ENCODE results near the gene NFATC4.
"Not testable (repeated sequence)": the region's sequence is repeated elsewhere in the genome, so short reads cannot be mapped to it uniquely, and the experiment has no call there.

The NFATC4 gene

GRCh38 chr14:24325963-24326362 lies 42.0 kb upstream of the NFATC4 start:
- no peak for DNase-seq (ENCODE audit: extremely low spot score)
- no peak for TF ChIP-seq CTCF (IDR thresholded peaks at IDR 0.05; ENCODE audit: control extremely low read depth, extremely low read depth, low read depth, missing control alignments)
- ChIA-PET POLR2A (no interaction called here), CTCF (interaction anchor here (1.0 to 21.9 kb wide), 7 partner anchors 7 to 108 kb away, joined by 4 to 629 read pairs (median 7); partner anchors contain the start of genes ADCY4, CBLN3, CIDEB and KHNYN)

- no peak for DNase-seq (ENCODE audit: extremely low spot score)
- no peak for TF ChIP-seq CTCF (IDR thresholded peaks at IDR 0.05; ENCODE audit: control extremely low read depth, extremely low read depth, low read depth, missing control alignments)
- POLR2A ChIA-PET, result no interaction called here
- CTCF ChIA-PET, result interaction anchor here (0.8 to 21.9 kb wide), 11 partner anchors 9 to 186 kb away, joined by 3 to 629 read pairs (median 4); partner anchors contain the start of genes CBLN3, CIDEB, EMC9 and KHNYN
Measured at GRCh38 chr14:24327303-24327702, 40.7 kb upstream of the NFATC4 start.

GRCh38 chr14:24327914-24328313 lies 40.1 kb upstream of the NFATC4 start:
- POLR2A ChIA-PET; DNase-seq (ENCODE audit: extremely low spot score): not testable (repeated sequence)
- CTCF ChIA-PET, result interaction anchor here (1.0 to 21.9 kb wide), 11 partner anchors 8 to 186 kb away, joined by 3 to 629 read pairs (median 4); partner anchors contain the start of genes CBLN3, CIDEB, DHRS1 and EMC9
- TF ChIP-seq CTCF (IDR thresholded peaks at IDR 0.05; ENCODE audit: control extremely low read depth, extremely low read depth, low read depth, missing control alignments), result peak; percentile 49

- ChIA-PET POLR2A (no interaction called here), CTCF (interaction anchor here (0.9 to 21.9 kb wide), 11 partner anchors 11 to 113 kb away, joined by 3 to 629 read pairs (median 3); partner anchors contain the start of genes CBLN3, CIDEB, DHRS1 and KHNYN)
- no peak for TF ChIP-seq CTCF (IDR thresholded peaks at IDR 0.05; ENCODE audit: control extremely low read depth, extremely low read depth, low read depth, missing control alignments)
- DNase-seq (ENCODE audit: extremely low spot score), result no peak
Measured at GRCh38 chr14:24329073-24329663, 38.8 kb upstream of the NFATC4 start.

- no peak for TF ChIP-seq CTCF (IDR thresholded peaks at IDR 0.05; ENCODE audit: control extremely low read depth, extremely low read depth, low read depth, missing control alignments)
- ChIA-PET POLR2A (no interaction called here), CTCF (interaction anchor here (1.1 to 21.9 kb wide), 9 partner anchors 11 to 112 kb away, joined by 3 to 629 read pairs (median 4); partner anchors contain the start of genes CBLN3, CIDEB, KHNYN and LTB4R2)
- DNase-seq (ENCODE audit: extremely low spot score), result no peak
Measured at GRCh38 chr14:24329736-24330135, 38.2 kb upstream of the NFATC4 start.

- no peak for TF ChIP-seq CTCF (IDR thresholded peaks at IDR 0.05; ENCODE audit: control extremely low read depth, extremely low read depth, low read depth, missing control alignments)
- ChIA-PET POLR2A (no interaction called here), CTCF (interaction anchor here (0.6 to 21.9 kb wide), 12 partner anchors 10 to 248 kb away, joined by 3 to 629 read pairs (median 28); partner anchors contain the start of genes CBLN3, CIDEB, KHNYN and LTB4R)
- no peak for DNase-seq (ENCODE audit: extremely low spot score)
Measured at GRCh38 chr14:24330973-24331674, 36.9 kb upstream of the NFATC4 start.
